ENCODE measurements around the gene PEDS1. TPM values are rescaled to one million over a fixed set of nuclear protein-coding genes. Genes with fewer than 3 reads are reported as not detected.

PEDS1 gene
- total and polyA plus RNA-seq, 2 of the 13 experiments (the other 11 are each of a cell fraction or from before 2014, with no cell fraction given) = 30.5 to 93.9 TPM

DNA sequence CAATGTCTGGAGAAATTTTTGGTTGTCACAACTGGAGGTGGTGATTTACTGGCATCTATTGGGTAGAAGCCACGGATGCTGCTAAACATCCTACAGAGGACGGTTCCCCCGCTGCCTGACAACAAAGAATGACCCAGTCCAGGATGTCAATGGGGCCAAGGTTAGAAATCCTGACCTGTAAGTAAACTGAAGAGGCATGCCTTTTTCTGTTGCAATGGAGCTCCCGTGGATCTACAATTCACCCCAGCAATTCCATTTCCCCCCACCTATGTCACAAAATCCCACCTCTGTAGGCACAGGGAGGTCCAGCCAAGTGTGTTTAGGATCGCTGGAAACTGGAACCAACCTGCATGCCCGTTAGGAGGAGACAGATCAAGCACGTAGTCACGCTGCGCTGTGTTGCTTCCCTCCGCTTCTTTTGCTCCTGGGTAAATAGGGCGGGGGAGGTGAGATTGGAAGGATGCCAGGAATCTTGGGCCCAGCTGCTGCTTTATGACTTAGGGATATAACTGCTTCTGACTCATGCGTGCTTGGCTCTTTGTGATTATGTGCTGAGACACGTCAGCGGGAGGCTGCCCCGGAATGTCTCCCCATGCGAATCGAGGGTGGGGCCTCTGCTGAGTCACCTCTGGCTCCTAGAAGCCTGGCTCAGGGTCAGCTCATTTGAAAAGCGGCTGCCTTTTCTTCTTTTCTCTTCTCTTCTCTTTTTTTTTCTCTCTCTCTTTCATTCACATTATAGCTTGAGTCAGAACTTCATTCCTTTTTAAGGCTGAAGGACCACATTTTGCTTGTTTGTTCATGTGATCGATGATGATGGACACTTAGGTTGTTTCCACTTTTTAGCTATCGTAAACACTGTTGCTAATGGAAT, 12.4 kb upstream of the PEDS1 start (continued):
- TF ChIP-seq TFDP1 (CRISPR knock-in tag; IDR thresholded peaks at IDR 0.05; ENCODE audit: borderline replicate concordance) (peak; percentile 62; the same call in 1 of the 2 replicates), ZNF484 (CRISPR knock-in tag; IDR thresholded peaks at IDR 0.05; ENCODE audit: borderline replicate concordance, low read depth) (no peak), ZEB1 (IDR thresholded peaks at IDR 0.05; ENCODE audit: insufficient replicate concordance, low read depth) (peak; percentile 72), ZMAT3 (CRISPR knock-in tag; conservative IDR thresholded peaks at IDR 0.05) (peak; percentile 92; the same call in 1 of the 2 replicates), REPIN1 (CRISPR knock-in tag; IDR thresholded peaks at IDR 0.05; ENCODE audit: borderline replicate concordance, low read depth) (peak; percentile 84; the same call in 1 of the 2 replicates), ZNF260 (CRISPR knock-in tag; IDR thresholded peaks at IDR 0.05; ENCODE audit: borderline replicate concordance, low read depth) (no peak), ZNF263 (CRISPR knock-in tag; IDR thresholded peaks at IDR 0.05) (no peak; the same call in 1 of the 2 replicates), ZFP62 (CRISPR knock-in tag; IDR thresholded peaks at IDR 0.05) (no peak), ATF2 (CRISPR knock-in tag; IDR thresholded peaks at IDR 0.05) (peak; percentile 94), NRL (CRISPR knock-in tag; IDR thresholded peaks at IDR 0.05; ENCODE audit: borderline replicate concordance) (peak; percentile 66; the same call in 1 of the 2 replicates), HCFC1 (IDR thresholded peaks at IDR 0.05; ENCODE audit: low read depth, low read length) (no peak), MNT (IDR thresholded peaks at IDR 0.05) (peak; percentile 79), SP5 (CRISPR knock-in tag; IDR thresholded peaks at IDR 0.05; ENCODE audit: borderline replicate concordance, low read depth) (peak; percentile 65), KLF15 (CRISPR knock-in tag; IDR thresholded peaks at IDR 0.05; ENCODE audit: borderline replicate concordance) (peak; percentile 28; the same call in 1 of the 2 replicates)
- TF ChIP-seq, protein P1, sequence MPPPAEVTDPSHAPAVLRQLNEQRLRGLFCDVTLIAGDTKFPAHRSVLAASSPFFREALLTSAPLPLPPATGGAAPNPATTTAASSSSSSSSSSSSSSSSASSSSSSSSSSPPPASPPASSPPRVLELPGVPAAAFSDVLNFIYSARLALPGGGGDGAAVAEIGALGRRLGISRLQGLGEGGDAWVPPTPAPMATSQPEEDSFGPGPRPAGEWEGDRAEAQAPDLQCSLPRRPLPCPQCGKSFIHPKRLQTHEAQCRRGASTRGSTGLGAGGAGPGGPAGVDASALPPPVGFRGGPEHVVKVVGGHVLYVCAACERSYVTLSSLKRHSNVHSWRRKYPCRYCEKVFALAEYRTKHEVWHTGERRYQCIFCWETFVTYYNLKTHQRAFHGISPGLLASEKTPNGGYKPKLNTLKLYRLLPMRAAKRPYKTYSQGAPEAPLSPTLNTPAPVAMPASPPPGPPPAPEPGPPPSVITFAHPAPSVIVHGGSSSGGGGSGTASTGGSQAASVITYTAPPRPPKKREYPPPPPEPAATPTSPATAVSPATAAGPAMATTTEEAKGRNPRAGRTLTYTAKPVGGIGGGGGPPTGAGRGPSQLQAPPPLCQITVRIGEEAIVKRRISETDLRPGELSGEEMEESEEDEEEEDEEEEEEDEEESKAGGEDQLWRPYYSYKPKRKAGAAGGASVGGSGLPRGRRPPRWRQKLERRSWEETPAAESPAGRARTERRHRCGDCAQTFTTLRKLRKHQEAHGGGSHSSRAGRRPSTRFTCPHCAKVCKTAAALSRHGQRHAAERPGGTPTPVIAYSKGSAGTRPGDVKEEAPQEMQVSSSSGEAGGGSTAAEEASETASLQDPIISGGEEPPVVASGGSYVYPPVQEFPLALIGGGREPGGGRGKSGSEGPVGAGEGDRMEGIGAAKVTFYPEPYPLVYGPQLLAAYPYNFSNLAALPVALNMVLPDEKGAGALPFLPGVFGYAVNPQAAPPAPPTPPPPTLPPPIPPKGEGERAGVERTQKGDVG (CRISPR knock-in tag; IDR thresholded peaks at IDR 0.05; ENCODE audit: borderline replicate concordance) = no peak
- TF ChIP-seq, protein P2, sequence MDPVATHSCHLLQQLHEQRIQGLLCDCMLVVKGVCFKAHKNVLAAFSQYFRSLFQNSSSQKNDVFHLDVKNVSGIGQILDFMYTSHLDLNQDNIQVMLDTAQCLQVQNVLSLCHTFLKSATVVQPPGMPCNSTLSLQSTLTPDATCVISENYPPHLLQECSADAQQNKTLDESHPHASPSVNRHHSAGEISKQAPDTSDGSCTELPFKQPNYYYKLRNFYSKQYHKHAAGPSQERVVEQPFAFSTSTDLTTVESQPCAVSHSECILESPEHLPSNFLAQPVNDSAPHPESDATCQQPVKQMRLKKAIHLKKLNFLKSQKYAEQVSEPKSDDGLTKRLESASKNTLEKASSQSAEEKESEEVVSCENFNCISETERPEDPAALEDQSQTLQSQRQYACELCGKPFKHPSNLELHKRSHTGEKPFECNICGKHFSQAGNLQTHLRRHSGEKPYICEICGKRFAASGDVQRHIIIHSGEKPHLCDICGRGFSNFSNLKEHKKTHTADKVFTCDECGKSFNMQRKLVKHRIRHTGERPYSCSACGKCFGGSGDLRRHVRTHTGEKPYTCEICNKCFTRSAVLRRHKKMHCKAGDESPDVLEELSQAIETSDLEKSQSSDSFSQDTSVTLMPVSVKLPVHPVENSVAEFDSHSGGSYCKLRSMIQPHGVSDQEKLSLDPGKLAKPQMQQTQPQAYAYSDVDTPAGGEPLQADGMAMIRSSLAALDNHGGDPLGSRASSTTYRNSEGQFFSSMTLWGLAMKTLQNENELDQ (CRISPR knock-in tag; IDR thresholded peaks at IDR 0.05; ENCODE audit: borderline replicate concordance) = peak; percentile 34; the same call in 1 of the 2 replicates

Data from HepG2 (cell line).